A549 (cell line): ENCODE data around the gene MGMT. TPM values are rescaled to one million over a fixed set of nuclear protein-coding genes. Genes with fewer than 3 reads are reported as not detected.

ENCODE experiments used
- ATAC-seq, 2 experiments: fragments of 200-7000 bp in 1 of 2; fragments of >200 bp in 1 of 2; cut with Nextera tagmentation in 1 of 2; cut with Tn5 transposase in 1 of 2; 3 replicates each; pipeline versions ENCODE4 v1.8.0 to v1.9.1; 2018 to 2020; ENCODE audit warnings: mild to moderate bottlenecking in 1 of 2, moderate library complexity in 1 of 2
- CTCF ChIA-PET: fragments of 300-600 bp; sonication (Branson Sonifier 250); formaldehyde crosslinking; extraction: SDS; loops from one replicate; lab custom pipeline; 2021; ENCODE audit warnings: antibody characterized with exemption, inconsistent platforms; lab: Yijun Ruan, JAX
- POLR2A ChIA-PET: fragments of 350-600 bp; formaldehyde crosslinking; extraction: SDS; loops from one replicate; lab custom pipeline; 2021; ENCODE audit warnings: antibody characterized with exemption, inconsistent platforms; lab: Yijun Ruan, JAX
- DNase-seq, 2 experiments: peaks; one replicate each; pipeline versions ENCODE4 v3.0.0 to v3.0.0-alpha.2; 2011 to 2016; ENCODE audit warnings: low read depth in 1 of 2, low spot score in 1 of 2
- FAIRE-seq: peaks from 2 replicates; lab custom pipeline; 2011; peaks lifted over from hg19 to GRCh38; lab: Jason Lieb, UNC
- H3K27ac ChIP-seq, 2 experiments: fragments of >200 bp; sonication (Bioruptor Twin); formaldehyde crosslinking; 3 replicates each; pipeline ENCODE4 v1.5.1; 2016 to 2017
- H3K4me1 ChIP-seq: fragments of >200 bp; sonication (Bioruptor Twin); formaldehyde crosslinking; 3 replicates; pipeline ENCODE4 v1.6.1; 2016
- H3K4me2 ChIP-seq: fragments of >200 bp; sonication (Bioruptor Twin); formaldehyde crosslinking; 3 replicates; pipeline ENCODE4 v1.6.1; 2016
- H3K4me3 ChIP-seq: fragments of >200 bp; sonication (Bioruptor Twin); formaldehyde crosslinking; 3 replicates; pipeline ENCODE4 v1.5.1; 2016
- H3K9me3 ChIP-seq: fragments of >200 bp; sonication (Bioruptor Twin); formaldehyde crosslinking; 3 replicates; pipeline ENCODE4 v1.6.1; 2016
- BHLHE40 ChIP-seq: IDR thresholded peaks from 2 replicates; pipeline ENCODE4 v1.6.1; 2012; ENCODE audit warnings: low read depth, low read length, inconsistent platforms
- CEBPB ChIP-seq, 2 experiments: fragments of >200 bp in 1 of 2; sonication (Bioruptor Twin) in 1 of 2; formaldehyde crosslinking in 1 of 2; IDR thresholded peaks; 2 replicates each; pipeline ENCODE4 v1.6.1; 2012 to 2016
- CHD2 ChIP-seq: fragments of 150-350 bp; IDR thresholded peaks from 2 replicates; pipeline ENCODE4 v1.6.1; 2014; ENCODE audit warnings: low read length; ENCODE audit not compliant: partially characterized antibody
- EP300 ChIP-seq, 2 experiments: fragments of >200 bp; sonication (Bioruptor Twin); formaldehyde crosslinking; IDR thresholded peaks; 2 replicates in 1 of 2; 3 replicates in 1 of 2; pipeline ENCODE4 v1.6.1; 2016 to 2017
- FOSL2 ChIP-seq, 2 experiments: fragments of 450-650 bp in 1 of 2; fragments of >200 bp in 1 of 2; sonication (Bioruptor Twin) in 1 of 2; formaldehyde crosslinking; IDR thresholded peaks; 2 replicates each; pipeline versions ENCODE4 v1.5.0 to v1.6.1; 2016 to 2020; ENCODE audit warnings: mild to moderate bottlenecking in 1 of 2, moderate library complexity in 1 of 2
- GATA3 ChIP-seq: IDR thresholded peaks from 2 replicates; pipeline ENCODE4 v1.6.1; 2012; ENCODE audit warnings: borderline replicate concordance
- HOXB13 ChIP-seq: fragments of 250-450 bp; sonication (Bioruptor Pico); IDR thresholded peaks from 2 replicates; pipeline ENCODE4 v1.5.0; 2020; ENCODE audit warnings: low read depth, mild to moderate bottlenecking, moderate library complexity
- HOXB5 ChIP-seq: fragments of 250-450 bp; sonication (Bioruptor Pico); IDR thresholded peaks from 2 replicates; pipeline ENCODE4 v1.5.0; 2020; ENCODE audit warnings: mild to moderate bottlenecking, moderate library complexity
- JUNB ChIP-seq: fragments of >200 bp; sonication (Bioruptor Twin); formaldehyde crosslinking; IDR thresholded peaks from 2 replicates; pipeline ENCODE4 v1.6.1; 2016
- KDM5A ChIP-seq: fragments of 200-600 bp; sonication (generic); IDR thresholded peaks from 2 replicates; pipeline ENCODE4 v1.6.1; 2016; ENCODE audit warnings: antibody characterized with exemption, mild to moderate bottlenecking
- MYC ChIP-seq: IDR thresholded peaks from 2 replicates; pipeline ENCODE4 v1.6.1; 2012; ENCODE audit warnings: mild to moderate bottlenecking, inconsistent platforms, low read length, improper control_type of control experiment, borderline replicate concordance
- NPAS2 ChIP-seq: fragments of 250-450 bp; sonication (Bioruptor Pico); IDR thresholded peaks from 2 replicates; pipeline ENCODE4 v1.8.0; 2022; ENCODE audit warnings: mild to moderate bottlenecking, moderate library complexity, borderline replicate concordance
- POLR2A ChIP-seq: IDR thresholded peaks from 2 replicates; pipeline ENCODE4 v1.6.1; 2012; ENCODE audit warnings: mild to moderate bottlenecking, low read length
- POLR2AphosphoS2 ChIP-seq: conservative IDR thresholded peaks from 2 replicates; pipeline ENCODE4 v1.6.1; 2012; ENCODE audit warnings: low read length, improper control_type of control experiment, inconsistent platforms
- RNF2 ChIP-seq: fragments of 200-600 bp; sonication (generic); IDR thresholded peaks from 2 replicates; pipeline ENCODE4 v1.6.1; 2016; ENCODE audit warnings: low read depth, mild to moderate bottlenecking, antibody characterized with exemption, moderate library complexity, borderline replicate concordance
- SREBF2 ChIP-seq: fragments of 450-650 bp; IDR thresholded peaks from 2 replicates; pipeline ENCODE4 v1.6.1; 2014; ENCODE audit warnings: mild to moderate bottlenecking, moderate library complexity
- TP53 ChIP-seq: fragments of 250-450 bp; sonication (Bioruptor Pico); IDR thresholded peaks from 2 replicates; pipeline ENCODE4 v1.5.0; 2021; ENCODE audit warnings: mild to moderate bottlenecking, moderate library complexity
- ZFP36 ChIP-seq: fragments of 450-650 bp; IDR thresholded peaks from 2 replicates; pipeline ENCODE4 v1.6.1; 2014; ENCODE audit warnings: borderline replicate concordance; ENCODE audit not compliant: partially characterized antibody
- WGBS: methylation state at CpG from one replicate; pipeline ENCODE4 v1.1.6; 2017; ENCODE audit errors: missing lambda C conversion rate; 5-methylcytosine and 5-hydroxymethylcytosine counted together
- polyA plus RNA-seq, 4 experiments: library from polyadenylated mRNA; depleted of rRNA in 3 of 4; stranded (reverse); fragments of >200 nt; fragmentation: RNase III in 1 of 4; extraction: RNeasy Plus Mini Kit Qiagen cat#74134 plus additional on column Dnase treatment in 1 of 4; gene quantifications; 2 replicates in 3 of 4; 3 replicates in 1 of 4; pipeline ENCODE4 v1.2.3, GENCODE V29; 2011 to 2017
- TF ChIP-seq, protein P1 (sequence below): IDR thresholded peaks from 2 replicates; pipeline ENCODE4 v1.6.1; 2012
- TF ChIP-seq, protein P2 (sequence below): fragments of >200 bp; sonication (Bioruptor Twin); formaldehyde crosslinking; IDR thresholded peaks from 3 replicates; pipeline ENCODE4 v1.5.1; 2016
- TF ChIP-seq, protein P3 (sequence below): fragments of >200 bp; sonication (Bioruptor Twin); formaldehyde crosslinking; IDR thresholded peaks from 3 replicates; pipeline ENCODE4 v1.6.1; 2016
- TF ChIP-seq, protein P4 (sequence below): fragments of >200 bp; sonication (Bioruptor Twin); formaldehyde crosslinking; IDR thresholded peaks from 2 replicates; pipeline ENCODE4 v1.6.1; 2016

Gene MGMT
- polyA plus RNA-seq, 2 of the 4 experiments (the other 2 are of a cell fraction): 4.9 to 5.2 TPM

DNA sequence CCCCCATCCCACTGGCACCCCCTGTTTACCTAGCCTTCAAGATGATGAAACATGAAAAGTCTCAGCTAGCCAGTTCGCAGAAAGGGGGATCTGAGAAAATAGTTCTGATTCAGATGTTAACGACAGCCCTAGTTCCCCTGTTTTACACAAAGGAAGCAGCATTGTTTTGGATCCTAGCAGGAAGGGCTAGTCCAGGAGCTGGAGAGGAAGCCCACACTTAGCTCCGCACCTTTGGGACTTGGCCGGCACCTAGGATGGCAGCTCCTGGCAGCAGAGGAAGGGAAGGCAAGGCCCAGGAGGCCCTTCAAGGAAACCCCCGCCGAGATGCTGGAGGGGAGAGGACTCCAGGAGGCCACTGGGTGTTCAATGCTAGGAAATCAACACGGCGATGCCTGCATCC is 29.0 kb upstream of the MGMT start:
- H3K4me1 ChIP-seq: no peaks in the 10 kb centered on the region
- H3K4me2 ChIP-seq: no peak overlapping the region
- H3K27ac ChIP-seq: no peak overlapping the region
- ATAC-seq (no peak), DNase-seq (no peak)
- no peak overlapping the region for H3K4me3 ChIP-seq
- TF ChIP-seq, protein P1, sequence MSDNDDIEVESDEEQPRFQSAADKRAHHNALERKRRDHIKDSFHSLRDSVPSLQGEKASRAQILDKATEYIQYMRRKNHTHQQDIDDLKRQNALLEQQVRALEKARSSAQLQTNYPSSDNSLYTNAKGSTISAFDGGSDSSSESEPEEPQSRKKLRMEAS: no peak
- TF ChIP-seq MYC (no peak), GATA3 (no peak), BHLHE40 (no peak), HOXB5 (CRISPR knock-in tag) (no peak), POLR2AphosphoS2 (no peak), CEBPB (IDR thresholded peaks at IDR 0.05) (no peak), NPAS2 (CRISPR knock-in tag) (no peak), HOXB13 (CRISPR knock-in tag) (no peak), CHD2 (no peak), EP300 (IDR thresholded peaks at IDR 0.05) (no peak), RNF2 (no peak), TP53 (CRISPR knock-in tag) (no peak), JUNB (no peak), ZFP36 (no peak), KDM5A (no peak), POLR2A (no peak)
- TF ChIP-seq, protein P2, sequence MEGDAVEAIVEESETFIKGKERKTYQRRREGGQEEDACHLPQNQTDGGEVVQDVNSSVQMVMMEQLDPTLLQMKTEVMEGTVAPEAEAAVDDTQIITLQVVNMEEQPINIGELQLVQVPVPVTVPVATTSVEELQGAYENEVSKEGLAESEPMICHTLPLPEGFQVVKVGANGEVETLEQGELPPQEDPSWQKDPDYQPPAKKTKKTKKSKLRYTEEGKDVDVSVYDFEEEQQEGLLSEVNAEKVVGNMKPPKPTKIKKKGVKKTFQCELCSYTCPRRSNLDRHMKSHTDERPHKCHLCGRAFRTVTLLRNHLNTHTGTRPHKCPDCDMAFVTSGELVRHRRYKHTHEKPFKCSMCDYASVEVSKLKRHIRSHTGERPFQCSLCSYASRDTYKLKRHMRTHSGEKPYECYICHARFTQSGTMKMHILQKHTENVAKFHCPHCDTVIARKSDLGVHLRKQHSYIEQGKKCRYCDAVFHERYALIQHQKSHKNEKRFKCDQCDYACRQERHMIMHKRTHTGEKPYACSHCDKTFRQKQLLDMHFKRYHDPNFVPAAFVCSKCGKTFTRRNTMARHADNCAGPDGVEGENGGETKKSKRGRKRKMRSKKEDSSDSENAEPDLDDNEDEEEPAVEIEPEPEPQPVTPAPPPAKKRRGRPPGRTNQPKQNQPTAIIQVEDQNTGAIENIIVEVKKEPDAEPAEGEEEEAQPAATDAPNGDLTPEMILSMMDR: no peak
- TF ChIP-seq, protein P3, sequence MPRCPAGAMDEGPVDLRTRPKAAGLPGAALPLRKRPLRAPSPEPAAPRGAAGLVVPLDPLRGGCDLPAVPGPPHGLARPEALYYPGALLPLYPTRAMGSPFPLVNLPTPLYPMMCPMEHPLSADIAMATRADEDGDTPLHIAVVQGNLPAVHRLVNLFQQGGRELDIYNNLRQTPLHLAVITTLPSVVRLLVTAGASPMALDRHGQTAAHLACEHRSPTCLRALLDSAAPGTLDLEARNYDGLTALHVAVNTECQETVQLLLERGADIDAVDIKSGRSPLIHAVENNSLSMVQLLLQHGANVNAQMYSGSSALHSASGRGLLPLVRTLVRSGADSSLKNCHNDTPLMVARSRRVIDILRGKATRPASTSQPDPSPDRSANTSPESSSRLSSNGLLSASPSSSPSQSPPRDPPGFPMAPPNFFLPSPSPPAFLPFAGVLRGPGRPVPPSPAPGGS: no peak
- TF ChIP-seq, protein P4, sequence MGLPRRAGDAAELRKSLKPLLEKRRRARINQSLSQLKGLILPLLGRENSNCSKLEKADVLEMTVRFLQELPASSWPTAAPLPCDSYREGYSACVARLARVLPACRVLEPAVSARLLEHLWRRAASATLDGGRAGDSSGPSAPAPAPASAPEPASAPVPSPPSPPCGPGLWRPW: no peak
- TF ChIP-seq, all 56 proteins: peak for 0
- no peak for FAIRE-seq
- no peaks in the 10 kb centered on the region for H3K9me3 ChIP-seq
- 15% methylated on average over 8 of the region's 8 CpGs for WGBS
- ChIA-PET POLR2A (no interaction called here), CTCF (interaction anchor here (0.6 kb wide), 1 partner anchor 403 kb away, joined by 3 read pairs; no protein-coding TSS in a partner anchor)

DNA sequence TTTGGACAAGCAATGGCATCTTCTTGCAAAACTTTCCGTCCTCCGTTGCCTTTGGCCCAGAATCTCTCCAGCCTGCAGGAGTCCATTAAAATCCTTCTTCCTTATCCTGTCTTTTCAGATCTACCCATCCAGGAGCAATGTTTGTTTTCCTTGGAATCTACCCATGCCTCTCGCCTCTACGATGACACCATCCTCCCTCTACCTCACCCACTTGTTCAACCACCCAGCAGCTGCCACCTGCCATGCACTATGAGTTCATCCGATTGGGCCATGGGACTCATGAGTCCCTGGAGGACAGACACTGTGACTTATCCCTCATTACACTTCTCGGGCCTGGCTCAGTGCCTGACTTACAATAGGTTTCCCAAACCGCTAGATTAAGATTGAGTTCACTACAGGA is 26.8 kb upstream of the MGMT start:
- Histone ChIP-seq H3K4me3 (no peak overlapping the region), H3K9me3 (no peaks in the 10 kb centered on the region), H3K27ac (no peak overlapping the region), H3K4me2 (no peak overlapping the region), H3K4me1 (no peaks in the 10 kb centered on the region)
- DNase-seq (no peak), ATAC-seq (no peak), FAIRE-seq (no peak)
- 10% methylated on average over 7 of the region's 7 CpGs for WGBS
- TF ChIP-seq, protein P1: no peak
- TF ChIP-seq HOXB5 (CRISPR knock-in tag) (no peak), JUNB (no peak), POLR2AphosphoS2 (no peak)
- ChIA-PET POLR2A (no interaction called here), CTCF (no interaction called here)

DNA sequence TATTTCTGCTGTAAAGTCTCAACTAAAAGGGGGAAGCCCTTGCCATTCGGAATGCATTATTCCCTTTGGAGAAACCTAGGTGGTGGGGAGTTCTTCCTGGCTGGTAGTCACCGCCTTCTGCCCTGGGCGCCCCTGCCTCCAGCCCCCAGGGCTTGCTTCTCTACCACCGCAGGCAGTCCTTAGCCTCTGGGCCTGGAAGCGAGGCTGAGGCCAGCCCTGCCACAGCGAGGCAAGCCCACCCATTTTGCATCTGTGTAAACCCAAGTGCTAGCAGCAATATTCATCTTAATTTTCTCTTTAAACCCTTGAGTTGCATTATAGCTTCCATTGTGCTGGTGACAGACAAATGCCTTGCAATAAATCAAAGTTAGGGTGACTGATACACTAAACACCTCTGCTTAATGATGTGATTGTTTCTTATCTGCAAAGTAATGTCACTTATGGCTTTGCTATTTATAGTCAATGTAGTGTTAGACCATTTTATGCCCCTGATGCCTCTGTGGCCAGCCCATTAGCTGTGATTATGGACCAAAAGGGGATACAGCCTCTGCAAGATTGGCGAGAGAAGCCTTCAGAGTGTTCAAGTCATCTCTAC is 26.2 kb upstream of the MGMT start:
- ChIA-PET POLR2A (no interaction called here), CTCF (no interaction called here)
- FAIRE-seq (no peak), DNase-seq (no peak), ATAC-seq (no peak)
- Histone ChIP-seq H3K27ac (no peak overlapping the region), H3K4me3 (no peak overlapping the region), H3K4me2 (no peak overlapping the region), H3K9me3 (no peaks in the 10 kb centered on the region), H3K4me1 (no peaks in the 10 kb centered on the region)
- no peak for TF ChIP-seq SREBF2
- no peak for TF ChIP-seq FOSL2 (IDR thresholded peaks at IDR 0.05)
- TF ChIP-seq FOSL2 (CRISPR knock-in tag; IDR thresholded peaks at IDR 0.05): no peak
- 3% methylated on average over 6 of the region's 7 CpGs for WGBS
